ENCODE measurements around the gene CPM.
"Not testable (repeated sequence)": the region's sequence is repeated elsewhere in the genome, so short reads cannot be mapped to it uniquely, and the experiment has no call there.

Gene CPM

DNA sequence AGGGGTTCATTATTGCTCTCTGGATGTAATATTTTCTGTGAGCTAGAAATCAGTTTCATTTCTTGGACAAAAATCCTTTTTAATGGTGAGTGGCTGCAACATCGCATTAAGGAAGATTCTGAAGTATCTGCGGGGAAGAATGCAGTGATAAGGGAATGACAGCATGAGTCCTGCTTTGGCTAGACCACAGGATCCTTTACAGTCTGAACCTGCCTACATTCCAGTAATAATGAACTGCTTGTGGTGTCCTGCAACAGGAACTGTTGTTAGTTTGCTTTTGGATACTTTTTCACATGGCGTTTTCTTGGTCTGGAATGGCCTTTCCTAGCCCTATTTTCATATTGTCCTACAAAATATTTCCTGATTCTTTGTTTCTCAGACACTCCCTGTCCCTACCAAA, 109.3 kb downstream of the CPM start:
- DNase-seq, result no peak

DNA sequence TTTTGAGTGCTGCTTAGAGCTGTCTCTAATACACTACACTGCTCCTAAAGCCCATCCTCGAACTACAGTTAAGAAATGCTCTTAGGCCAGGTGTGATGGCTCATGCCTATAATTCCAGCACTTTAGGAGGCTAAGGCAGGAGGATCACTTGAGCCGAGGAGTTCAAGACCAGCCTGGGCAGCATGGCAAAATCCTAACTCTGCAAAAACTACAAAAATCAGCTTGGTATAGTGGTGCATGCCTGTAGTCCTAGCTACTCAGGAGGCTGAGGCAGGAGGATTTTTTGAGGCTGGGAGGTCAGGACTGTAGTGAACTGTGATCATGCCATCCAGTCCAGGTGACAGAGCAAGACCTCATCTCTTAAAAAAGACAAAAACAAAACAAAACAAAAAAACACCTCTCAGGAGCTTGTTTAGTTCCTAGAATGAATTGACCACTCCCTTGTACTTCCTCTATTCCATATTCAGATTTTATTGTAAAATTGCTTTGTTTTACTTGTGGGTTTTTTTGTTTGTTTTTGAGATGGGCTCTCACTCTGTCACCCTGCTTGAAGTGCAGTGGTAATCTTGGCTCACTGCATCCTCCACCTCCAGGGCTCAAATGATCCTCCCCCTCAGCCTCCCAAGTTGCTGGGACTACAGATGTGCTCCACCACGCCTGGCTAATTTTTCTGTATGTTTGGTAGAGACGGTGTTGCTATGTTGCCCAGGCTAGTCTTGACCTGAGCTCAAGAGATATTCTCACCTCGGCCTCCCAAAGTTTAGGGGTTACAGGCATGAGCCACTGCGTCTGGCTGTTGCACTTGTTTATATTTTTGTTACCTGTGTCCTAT, 111.4 kb downstream of the CPM start:
- DNase-seq, result no peak

DNA sequence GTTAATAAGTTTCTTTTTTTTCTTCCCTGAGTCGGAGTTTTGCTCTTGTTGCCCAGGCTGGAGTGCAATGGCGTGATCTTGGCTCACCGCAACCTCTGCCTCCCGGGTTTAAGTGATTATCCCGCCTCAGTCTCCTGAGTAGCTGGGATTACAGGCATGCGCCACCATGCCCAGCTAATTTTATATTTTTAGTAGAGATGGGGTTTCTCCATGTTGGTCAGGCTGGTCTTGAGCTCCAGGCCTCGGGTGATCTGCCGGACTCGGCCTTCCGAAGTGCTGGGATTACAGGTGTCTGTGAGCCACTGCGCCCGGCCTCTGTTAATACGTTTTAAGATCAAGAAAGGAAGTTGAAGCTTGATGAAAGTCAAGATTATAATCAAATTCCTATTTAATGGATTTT, 113.5 kb downstream of the CPM start:
- not testable (repeated sequence) for DNase-seq

DNA sequence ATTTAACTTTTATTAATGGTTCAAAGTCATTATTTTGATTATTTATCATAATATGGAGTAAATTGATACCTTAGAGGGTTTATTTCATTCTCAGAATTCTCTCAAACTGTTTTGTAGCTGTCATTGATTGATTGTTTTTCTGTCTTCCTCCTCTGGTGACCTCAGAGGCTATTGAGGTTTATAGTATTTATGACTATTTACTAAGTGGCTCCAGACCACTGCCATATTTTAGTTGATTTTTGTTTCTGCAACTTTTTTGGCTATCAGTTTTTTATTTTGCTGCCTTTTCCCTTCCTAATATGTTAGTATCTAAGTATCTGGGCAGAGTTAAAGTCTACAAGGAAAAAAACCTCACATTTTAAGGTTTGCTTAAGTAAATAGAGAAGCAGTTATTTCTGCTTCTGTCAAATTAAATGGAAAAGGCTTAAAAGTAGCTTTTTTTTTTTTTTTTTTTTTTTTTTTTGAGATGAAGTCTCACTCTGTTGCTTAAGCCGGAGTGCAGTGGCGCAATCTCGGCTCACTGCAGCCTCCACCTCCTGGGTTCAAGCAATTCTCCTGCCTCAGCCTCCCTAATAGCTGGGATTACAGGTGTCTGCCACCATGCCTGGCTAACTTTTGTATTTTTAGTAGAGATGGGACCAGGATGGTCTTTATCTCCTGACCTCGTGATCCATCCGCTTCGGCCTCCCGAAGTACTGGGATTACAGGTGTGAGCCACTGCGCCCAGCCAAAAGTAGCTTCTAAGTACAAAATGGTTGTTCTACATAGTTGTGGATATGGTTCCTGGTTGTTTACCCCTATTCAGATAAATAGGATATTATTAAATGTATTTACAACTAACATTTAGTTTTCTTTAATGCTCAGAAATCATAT, 116.8 kb downstream of the CPM start:
- DNase-seq, result no peak

DNA sequence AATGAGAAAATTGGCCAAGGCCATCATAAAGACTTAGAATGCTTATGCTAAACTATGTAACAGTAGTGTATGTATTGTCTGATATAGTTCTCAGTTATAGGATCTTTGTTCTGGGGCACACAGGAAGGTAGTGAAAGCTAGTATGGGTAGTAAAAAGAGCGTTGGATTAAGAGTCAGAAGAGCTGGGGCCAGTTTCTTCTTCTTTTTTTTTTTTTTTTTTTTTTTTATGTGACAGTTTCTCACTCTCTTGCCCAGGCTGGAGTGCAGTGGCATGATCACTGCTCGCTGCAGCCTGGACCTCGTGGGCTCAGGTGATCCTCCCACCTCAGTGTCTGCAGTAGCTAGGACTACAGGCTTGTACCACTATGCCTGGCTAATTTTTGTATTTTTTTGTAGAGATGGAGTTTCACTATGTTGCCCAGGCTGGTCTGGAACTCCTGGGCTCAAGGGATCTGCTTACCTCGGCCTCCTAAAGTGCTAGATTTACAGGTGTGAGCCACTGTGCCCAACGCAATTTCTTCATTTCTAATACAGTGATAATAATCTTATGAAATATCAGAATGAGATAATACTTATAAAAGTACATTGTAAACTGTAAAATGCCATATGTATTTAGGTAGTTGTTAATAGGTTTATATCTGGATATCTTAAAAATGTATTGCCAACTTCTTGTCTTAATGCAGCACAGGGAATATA, 117.6 kb downstream of the CPM start:
- DNase-seq, result no peak

DNA sequence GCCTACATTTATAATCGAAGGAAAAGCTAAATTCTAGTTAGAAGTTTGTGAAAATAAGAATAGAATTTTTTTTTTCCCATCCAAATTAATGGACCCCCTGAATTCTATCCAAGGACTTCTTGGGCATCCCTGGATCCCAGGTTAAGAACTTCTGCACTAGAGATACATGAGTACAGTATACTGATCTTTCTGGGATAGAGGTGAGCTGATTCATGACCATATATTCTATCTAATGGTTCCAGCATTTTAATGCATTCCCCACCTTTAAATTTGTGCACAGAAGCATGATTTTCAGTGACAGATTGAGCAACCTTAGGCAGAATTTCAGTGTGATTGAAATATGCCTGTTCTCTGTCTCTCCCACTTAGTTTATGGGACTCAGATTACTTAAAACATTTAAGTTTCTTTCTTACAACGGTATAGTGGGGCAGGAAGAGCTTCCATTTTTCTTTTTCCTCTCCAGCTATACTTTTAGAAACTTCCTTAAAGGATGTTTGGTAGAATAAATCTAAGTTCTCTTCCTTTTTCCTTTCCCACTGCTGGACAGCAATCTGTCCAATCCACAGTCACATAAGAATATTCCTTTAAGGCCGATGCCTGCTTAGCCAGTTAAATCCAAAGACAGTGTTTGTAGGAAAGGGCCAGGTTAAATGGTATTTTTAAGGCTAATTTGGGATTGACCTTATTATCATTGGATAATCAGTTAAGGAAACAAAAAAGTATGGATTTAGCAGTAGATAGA, 118.3 kb downstream of the CPM start:
- no peak for DNase-seq

DNA sequence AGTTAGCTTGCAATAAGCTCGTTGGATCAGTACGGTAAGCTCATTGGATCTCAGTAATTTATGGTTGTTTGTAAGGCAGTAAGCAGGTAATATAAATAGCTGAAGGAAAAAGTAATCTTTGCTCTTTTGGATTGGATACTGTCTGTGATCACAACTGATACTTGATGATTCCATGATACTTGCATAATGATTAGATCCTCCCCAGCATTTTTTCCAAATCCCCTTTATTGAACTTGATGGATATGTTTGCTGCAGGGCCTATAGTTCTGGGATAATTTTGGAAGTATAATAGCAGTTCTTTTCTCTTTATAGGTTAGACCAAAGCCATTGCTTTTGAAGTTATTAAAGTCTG, 119.8 kb downstream of the CPM start:
- no peak for DNase-seq

DNA sequence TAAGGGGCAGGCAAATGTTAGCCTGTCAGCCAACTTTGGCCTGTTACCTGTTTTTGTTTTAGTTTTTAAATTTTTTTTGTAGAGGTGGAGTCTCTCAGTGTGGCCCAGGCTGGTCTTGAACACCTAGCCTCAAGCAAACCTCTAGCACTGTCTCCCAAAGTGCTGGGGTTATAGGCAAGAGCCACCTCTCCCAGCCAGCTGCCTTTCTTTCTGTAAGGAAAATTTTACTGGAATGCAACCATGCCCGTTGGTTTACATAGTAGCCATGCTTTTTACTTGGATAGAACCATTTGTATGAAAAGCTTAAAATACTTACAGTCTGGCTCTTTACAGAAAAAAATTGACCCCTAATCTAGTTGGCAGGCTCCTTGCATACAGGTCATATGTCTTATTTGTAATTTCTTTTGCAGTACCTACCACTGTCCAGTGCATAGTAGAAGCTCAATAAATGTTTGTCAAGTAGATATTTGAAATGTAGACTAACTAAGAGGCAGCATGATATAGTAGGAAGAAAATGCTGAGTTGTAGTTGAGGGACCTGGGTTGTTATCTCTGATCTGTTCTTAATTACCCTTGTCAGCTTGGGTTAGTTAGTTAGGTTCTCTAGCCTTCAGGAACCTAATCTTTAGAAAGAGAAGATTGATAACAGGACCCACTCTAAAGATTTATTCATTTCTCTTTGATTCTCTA, 120.3 kb downstream of the CPM start:
- DNase-seq, result peak in 1 of 2 experiments; percentile 5

DNA sequence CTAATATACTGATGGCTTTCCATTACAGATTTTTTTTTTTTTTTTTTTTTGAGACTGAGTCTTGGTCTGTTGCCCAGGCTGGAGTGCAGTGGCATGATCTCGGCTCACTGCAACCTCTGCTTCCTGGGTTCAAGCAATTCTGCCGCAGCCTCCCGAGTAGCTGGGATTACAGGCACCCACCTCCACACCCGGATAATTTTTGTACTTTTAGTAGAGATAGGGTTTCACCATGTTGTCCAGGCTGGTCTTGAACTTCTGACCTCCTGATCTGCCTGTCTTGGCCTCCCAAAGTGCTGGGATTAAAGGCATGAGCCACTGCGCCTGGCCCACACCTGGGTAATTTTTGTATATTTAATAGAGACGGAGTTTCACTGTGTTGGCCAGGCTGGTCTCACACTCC, 121.4 kb downstream of the CPM start:
- not testable (repeated sequence) for DNase-seq

DNA sequence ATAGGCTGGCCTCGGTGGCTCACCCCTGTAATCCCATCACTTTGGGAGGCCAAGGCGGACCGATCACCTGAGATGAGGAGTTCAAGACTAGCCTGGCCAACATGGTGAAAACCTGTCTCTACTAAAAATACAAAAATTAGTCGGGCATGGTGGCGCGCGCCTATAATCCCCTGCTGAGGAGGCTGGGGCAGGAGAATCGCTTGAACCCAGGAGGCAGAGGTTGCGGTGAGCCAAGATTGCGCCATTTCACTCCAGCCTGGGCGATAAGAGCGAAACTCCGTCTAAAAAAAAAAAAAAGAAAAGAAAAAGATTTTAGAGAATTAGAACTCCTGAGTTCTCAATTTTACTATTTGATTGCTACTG, 123.0 kb downstream of the CPM start:
- DNase-seq, result peak in 1 of 2 experiments; percentile 14

DNA sequence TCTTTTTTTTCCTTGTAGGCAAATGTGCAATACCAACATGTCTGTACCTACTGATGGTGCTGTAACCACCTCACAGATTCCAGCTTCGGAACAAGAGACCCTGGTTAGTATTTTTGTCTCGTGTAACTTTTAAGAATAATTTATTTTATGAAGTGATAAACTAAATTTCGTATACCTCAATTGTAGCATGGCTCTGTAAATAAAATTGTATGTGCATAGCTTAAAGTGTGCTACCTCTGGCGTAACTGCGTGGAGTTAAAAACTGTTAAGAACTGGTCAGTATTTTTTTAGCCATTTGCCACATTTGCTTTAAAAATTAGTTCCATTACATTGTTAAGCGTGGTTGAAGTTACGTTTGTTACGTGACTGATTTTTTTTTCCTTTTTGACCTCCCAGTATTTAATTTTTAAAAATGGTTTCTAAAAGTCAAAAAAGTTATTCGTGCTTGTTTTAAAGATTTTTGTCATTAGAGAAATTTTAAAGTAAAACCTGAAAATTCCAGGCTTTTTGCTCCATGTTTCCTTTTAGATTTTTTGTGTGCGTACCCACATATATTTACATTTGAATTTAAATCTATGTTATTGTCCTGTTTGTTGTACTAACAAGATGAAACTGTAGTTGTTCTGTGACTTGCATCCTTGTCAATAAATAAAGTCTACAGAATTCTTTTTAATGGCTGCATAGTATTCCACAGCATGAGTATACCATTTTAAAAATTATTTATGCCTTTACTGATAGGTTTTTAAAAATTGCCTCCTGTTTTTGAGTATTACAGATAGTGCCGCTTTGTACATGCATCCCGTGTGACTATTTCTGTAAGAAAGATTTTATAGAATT, 123.6 kb downstream of the CPM start:
- DNase-seq, result no peak

DNA sequence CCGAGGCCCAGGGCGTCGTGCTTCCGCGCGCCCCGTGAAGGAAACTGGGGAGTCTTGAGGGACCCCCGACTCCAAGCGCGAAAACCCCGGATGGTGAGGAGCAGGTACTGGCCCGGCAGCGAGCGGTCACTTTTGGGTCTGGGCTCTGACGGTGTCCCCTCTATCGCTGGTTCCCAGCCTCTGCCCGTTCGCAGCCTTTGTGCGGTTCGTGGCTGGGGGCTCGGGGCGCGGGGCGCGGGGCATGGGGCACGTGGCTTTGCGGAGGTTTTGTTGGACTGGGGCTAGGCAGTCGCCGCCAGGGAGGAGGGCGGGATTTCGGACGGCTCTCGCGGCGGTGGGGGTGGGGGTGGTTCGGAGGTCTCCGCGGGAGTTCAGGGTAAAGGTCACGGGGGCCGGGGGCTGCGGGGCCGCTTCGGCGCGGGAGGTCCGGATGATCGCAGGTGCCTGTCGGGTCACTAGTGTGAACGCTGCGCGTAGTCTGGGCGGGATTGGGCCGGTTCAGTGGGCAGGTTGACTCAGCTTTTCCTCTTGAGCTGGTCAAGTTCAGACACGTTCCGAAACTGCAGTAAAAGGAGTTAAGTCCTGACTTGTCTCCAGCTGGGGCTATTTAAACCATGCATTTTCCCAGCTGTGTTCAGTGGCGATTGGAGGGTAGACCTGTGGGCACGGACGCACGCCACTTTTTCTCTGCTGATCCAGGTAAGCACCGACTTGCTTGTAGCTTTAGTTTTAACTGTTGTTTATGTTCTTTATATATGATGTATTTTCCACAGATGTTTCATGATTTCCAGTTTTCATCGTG, 124.4 kb downstream of the CPM start:
- DNase-seq, result peak; percentile 78 to 83

DNA sequence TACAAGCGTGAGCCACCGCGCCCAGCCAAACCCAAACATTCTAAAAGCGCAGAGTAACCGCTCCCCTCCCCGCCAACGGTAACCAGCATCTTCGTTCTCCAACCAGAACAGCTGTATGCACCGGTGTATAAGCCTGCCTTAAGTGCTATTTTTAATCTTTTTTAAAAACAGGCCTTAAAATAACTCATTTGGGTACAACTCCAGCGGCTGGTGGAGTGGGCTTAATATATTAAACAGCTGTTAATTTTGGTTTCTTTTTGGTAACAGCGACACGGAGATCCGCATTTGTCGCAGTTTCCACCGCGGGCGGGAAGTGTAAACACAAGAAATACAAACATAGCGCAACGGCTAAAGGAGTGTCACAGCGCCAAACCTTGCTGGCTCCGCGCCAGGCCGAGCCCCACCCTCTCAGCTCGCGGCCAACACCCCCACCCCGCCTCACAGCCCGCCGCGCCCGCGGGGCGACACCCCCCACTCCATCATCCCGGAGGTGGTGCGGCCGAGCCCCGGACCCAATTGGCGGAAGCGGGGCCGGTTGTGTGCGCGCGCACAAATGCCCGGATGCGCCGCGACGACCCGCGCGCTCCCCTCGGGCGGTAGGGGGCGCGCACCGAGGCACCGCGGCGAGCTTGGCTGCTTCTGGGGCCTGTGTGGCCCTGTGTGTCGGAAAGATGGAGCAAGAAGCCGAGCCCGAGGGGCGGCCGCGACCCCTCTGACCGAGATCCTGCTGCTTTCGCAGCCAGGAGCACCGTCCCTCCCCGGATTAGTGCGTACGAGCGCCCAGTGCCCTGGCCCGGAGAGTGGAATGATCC, 125.2 kb downstream of the CPM start, which contains the start of gene MDM2:
Gene MDM2, plus strand, starts transcription at position 602 of the 812 bp plus-strand sequence. CDS start 301 bp downstream, outside the sequence.
- peak; percentile 95 to 96 for DNase-seq

DNA sequence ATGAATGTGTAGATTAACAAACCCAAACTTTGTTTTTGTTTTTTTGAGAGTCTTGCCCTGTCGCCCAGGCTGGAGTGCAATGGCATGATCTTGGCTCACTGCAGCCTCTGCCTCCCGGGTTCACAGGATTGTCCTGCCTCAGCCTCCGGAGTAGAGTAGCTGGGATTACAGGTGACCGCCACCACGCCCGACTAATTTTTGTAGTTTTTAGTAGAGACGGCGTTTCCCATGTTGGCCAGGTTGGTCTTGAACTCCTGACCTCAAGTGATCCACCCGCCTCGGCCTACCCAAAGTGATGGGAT, 125.7 kb downstream of the CPM start:
- not testable (repeated sequence) for DNase-seq

DNA sequence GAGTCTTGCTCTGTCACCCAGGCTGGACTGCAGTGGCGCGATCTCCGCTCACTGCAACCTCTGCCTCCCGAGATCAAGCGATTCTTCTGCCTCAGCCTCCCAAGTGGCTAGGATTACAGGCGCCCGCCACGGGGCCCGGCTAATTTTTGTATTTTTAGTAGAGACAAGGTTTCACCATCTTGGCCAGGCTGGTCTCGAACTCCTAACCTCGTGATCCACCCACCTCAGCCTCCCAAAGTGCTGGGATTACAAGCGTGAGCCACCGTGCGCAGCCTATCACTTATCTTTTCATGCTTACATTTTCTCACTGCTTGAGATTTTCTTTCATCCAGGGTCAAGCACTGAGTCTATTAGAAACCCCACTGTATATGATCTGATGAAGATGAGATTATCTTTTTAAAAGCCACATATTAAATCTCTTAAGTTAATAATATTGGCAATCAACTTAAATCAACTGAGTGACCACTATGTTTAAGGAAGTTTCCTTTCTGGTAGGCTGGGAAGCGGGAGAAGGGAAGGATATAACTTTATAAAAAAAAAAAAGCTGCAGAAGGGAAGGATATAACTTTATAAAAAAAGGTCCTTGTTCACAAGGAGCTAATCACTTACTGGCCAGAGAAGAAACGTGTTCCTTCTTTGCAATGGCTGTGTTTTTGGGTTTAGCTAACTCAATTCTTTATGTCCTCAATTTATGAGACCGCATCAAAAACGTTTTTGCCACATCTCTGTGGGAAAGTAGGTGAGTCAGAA, 126.3 kb downstream of the CPM start:
- peak in 1 of 2 experiments; percentile 11 for DNase-seq

DNA sequence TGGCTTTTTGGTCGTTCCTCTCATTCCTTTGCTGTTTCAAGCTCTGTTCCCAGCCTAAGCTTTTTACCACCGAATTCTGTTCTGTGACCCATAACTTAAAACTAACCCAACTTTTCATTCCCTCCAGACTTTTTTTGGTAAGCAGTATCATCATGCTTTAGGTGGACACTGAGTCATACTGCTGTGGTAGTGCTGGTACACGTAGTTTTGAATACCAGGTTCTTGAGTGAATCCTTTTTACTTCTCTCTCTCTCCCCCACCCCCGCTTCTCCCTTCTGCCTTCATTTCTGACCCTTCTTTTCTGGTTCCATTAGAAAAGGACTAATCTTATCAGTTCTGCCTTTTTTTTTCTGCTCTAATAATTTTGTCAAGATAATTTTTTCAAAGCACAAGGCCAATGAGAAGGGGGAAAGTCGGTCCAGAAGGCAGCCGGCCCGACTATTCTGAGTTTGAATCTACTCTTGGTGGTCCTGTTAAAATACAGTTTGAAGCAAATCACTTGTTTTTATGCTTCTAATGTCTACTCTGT, 127.3 kb downstream of the CPM start:
- DNase-seq, result no peak

DNA sequence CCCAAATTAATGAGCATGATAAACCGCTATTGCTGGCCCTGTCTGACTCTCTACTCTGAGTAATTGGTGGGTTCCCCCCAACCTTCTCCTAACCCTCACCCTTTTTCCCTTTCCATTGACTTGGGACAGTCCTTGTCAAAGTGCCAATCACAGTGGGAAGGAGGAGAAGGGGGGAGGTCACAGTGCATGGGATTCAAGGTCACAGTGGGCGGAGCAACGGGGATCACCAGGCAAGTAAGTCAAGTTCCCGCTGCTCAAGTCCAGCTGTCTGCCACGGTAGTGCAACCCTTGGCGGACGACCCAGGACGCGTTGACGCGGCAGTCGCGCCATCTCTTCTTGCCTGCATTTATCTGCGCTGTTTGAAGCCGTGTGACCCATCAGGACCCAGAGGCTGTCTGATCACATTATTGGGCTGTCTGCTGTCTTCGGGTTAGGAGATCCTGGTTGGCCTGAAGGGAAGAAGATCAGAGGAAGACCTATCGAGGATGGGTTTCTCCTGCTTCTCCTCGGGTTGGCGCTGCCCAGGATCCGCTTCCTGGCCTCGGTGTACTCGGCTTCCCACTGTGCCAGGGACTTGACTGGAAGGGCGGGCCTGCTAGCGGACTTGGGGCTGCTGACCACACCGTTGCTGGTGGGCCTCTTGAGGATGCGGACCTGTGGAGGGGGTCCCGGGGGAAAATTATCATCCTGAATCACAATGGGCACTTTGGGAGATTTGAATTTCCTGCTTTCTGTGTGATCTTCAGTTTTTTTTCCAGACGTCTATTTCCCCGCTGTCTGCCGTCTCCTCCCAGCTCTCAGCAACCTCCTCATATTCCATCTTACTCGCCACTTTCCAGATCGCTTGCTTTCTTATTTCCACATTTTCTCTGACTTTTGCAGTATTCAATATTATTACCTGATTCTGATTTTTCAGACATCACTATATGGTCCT, 128.0 kb downstream of the CPM start:
- DNase-seq, result peak in 1 of 2 experiments; percentile 7

Measured in activated T-cell treated with anti-CD3 and anti-CD28 coated beads, Interleukin-2, amount 50 U/mL, for 48 hours (primary cell).